Stomach (tissue), 9 donors: ENCODE measurements around the gene DEFB123. TPM values are rescaled to one million over a fixed set of nuclear protein-coding genes. Genes with fewer than 3 reads are reported as not detected.

Source experiments
- DNase-seq, 2 donors: peaks; one replicate each; pipeline versions ENCODE4 v3.0.0 to v3.0.0-alpha.2; 2013 to 2019
- H3K27ac ChIP-seq, 5 donors: fragments of 200-600 bp in 4 of 5; sonication (generic) in 4 of 5; one replicate each; pipeline ENCODE4 v1.5.1; 2013 to 2019; ENCODE audit warnings: mild to moderate bottlenecking in 1 of 5, moderate library complexity in 1 of 5
- H3K27me3 ChIP-seq, 3 donors: fragments of 200-600 bp; sonication (generic); one replicate each; pipeline ENCODE4 v1.5.1; 2017 to 2019; ENCODE audit warnings: mixed run types in 1 of 3
- H3K36me3 ChIP-seq, 4 donors: fragments of 200-600 bp; sonication (generic); 1 replicate in 3 of 4; 2 replicates in 1 of 4; pipeline ENCODE4 v1.5.1; 2016 to 2019
- H3K4me1 ChIP-seq, 4 donors: fragments of 200-600 bp; sonication (generic); one replicate each; pipeline ENCODE4 v1.5.1; 2016 to 2019
- H3K4me3 ChIP-seq, 4 donors: fragments of 200-600 bp; sonication (generic) in 3 of 4; one replicate each; pipeline ENCODE4 v1.5.1; 2016 to 2019; ENCODE audit warnings: mild to moderate bottlenecking in 1 of 4
- H3K9me3 ChIP-seq, 4 donors: fragments of 200-600 bp; sonication (generic); one replicate each; pipeline ENCODE4 v1.5.1; 2016 to 2019
- CTCF ChIP-seq, 7 experiments: fragments of 450-650 bp in 4 of 7; fragments of 200-600 bp in 3 of 7; sonication (generic) in 3 of 7; IDR thresholded peaks; one replicate each; pipeline ENCODE4 v1.5.1; 2016 to 2019; ENCODE audit warnings: antibody characterized with exemption in 7 of 7, control low read depth in 2 of 7, mild to moderate bottlenecking in 1 of 7
- EP300 ChIP-seq: sonication (generic); formaldehyde crosslinking; IDR thresholded peaks from one replicate; pipeline ENCODE4 v1.6.1; 2017; ENCODE audit warnings: antibody characterized with exemption
- POLR2A ChIP-seq, 4 donors: fragments of 450-650 bp; IDR thresholded peaks; one replicate each; pipeline ENCODE4 v1.6.1; 2016; ENCODE audit warnings: antibody characterized with exemption in 4 of 4, control low read depth in 2 of 4, mild to moderate bottlenecking in 1 of 4, moderate library complexity in 1 of 4
- POLR2AphosphoS5 ChIP-seq, 3 donors: sonication (generic); formaldehyde crosslinking; IDR thresholded peaks; one replicate each; pipeline ENCODE4 v1.6.1; 2016; ENCODE audit warnings: antibody characterized with exemption in 3 of 3
- WGBS, 5 donors: extraction: QIAGEN DNeasy Blood & Tissue Kit in 3 of 5; methylation state at CpG; one replicate each; pipeline versions ENCODE4 v1.1.5 to v1.1.7; 2013 to 2018; 5-methylcytosine and 5-hydroxymethylcytosine counted together
- intact Hi-C: fragments of 100-400 bp; cut with DNase I; formaldehyde crosslinking; loops from one replicate; pipeline ENCODE4 v1.15.1; 2023; ENCODE audit warnings: low total_unique reads
- polyA plus RNA-seq, 3 donors: library from polyadenylated mRNA; stranded (reverse); fragments of 200-250 nt; gene quantifications; one replicate each; pipeline ENCODE4 v1.2.3, GENCODE V29; 2013
- total RNA-seq, 5 donors: library from RNA; depleted of rRNA; stranded (reverse); fragments of >200 nt; gene quantifications; one replicate each; pipeline versions ENCODE4 v1.1.0 to v1.2.3, GENCODE V29; 2014 to 2016
- donor health status: healthy with polysubstance abuse.
- donor health status: Bipolar disorder and iron deficiency.
- donor health status: healthy.

Gene DEFB123
- total and polyA plus RNA-seq, 8 donors, result not detected

GRCh38 chr20:31494131-31494530 is 53.7 kb downstream of the DEFB123 start:
- TF ChIP-seq EP300, result no peak
- no peak for TF ChIP-seq POLR2AphosphoS5 (IDR thresholded peaks at IDR 0.05)
- no peak for TF ChIP-seq CTCF (IDR thresholded peaks at IDR 0.05)
- no peak for TF ChIP-seq POLR2A (IDR thresholded peaks at IDR 0.05)
- 46 to 59% (median 51%) methylated on average over 2 of the region's 2 CpGs for WGBS, 5 donors
- no peaks in the 10 kb centered on the region for H3K36me3 ChIP-seq
- H3K9me3 ChIP-seq, result no peaks in the 10 kb centered on the region
- intact Hi-C loops, result no loop called here
- no peak overlapping the region for H3K27ac ChIP-seq
- no peak overlapping the region for H3K4me3 ChIP-seq
- peaks cover 0 to 10% (median 2%) of the 10 kb centered on the region in 4 donors for H3K4me1 ChIP-seq
- peak in 1 of 2 donors; percentile 54 for DNase-seq
- peaks cover 0 to 9% (median 0%) of the 10 kb centered on the region in 3 donors for H3K27me3 ChIP-seq

GRCh38 chr20:31496761-31497295 is 56.4 kb downstream of the DEFB123 start:
- Histone ChIP-seq H3K9me3 (no peaks in the 10 kb centered on the region), H3K27me3 (peaks cover 0 to 9% (median 0%) of the 10 kb centered on the region in 3 donors), H3K27ac (peak overlapping the region in 4 of 5 donors; percentile 9 to 37 (median 25)), H3K36me3 (no peaks in the 10 kb centered on the region), H3K4me3 (peak overlapping the region in 1 of 4 donors; percentile 4), H3K4me1 (peaks cover 0 to 10% (median 2%) of the 10 kb centered on the region in 4 donors)
- TF ChIP-seq POLR2A (IDR thresholded peaks at IDR 0.05) (no peak), CTCF (IDR thresholded peaks at IDR 0.05) (no peak), POLR2AphosphoS5 (IDR thresholded peaks at IDR 0.05) (no peak), EP300 (no peak)
- peak in 1 of 2 donors; percentile 89 for DNase-seq
- 12 to 27% (median 19%) methylated on average over 12 to 15 of the region's 15 CpGs for WGBS, 5 donors
- intact Hi-C loops, result no loop called here

- 26 to 34% (median 27%) methylated on average over 6 of the region's 6 CpGs for WGBS, 5 donors
- Histone ChIP-seq H3K9me3 (no peaks in the 10 kb centered on the region), H3K36me3 (no peaks in the 10 kb centered on the region), H3K4me1 (peaks cover 0 to 13% (median 3%) of the 10 kb centered on the region in 4 donors), H3K27ac (peak overlapping the region in 2 of 5 donors; percentile 14 to 15), H3K27me3 (peaks cover 0 to 9% (median 0%) of the 10 kb centered on the region in 3 donors), H3K4me3 (no peak overlapping the region)
- DNase-seq, result peak in 1 of 2 donors; percentile 54
- intact Hi-C loops, result no loop called here
- TF ChIP-seq POLR2AphosphoS5 (IDR thresholded peaks at IDR 0.05) (no peak), POLR2A (IDR thresholded peaks at IDR 0.05) (no peak), CTCF (IDR thresholded peaks at IDR 0.05) (no peak), EP300 (no peak)
These were observed 57.6 kb downstream of the DEFB123 start for GRCh38 chr20:31497838-31498540.

Other genes starting within 250 kb of the DEFB123 start
- gene DEFB115, start 183.0 kb upstream of the DEFB123 start, total RNA-seq, result not detected
- gene DEFB115, start 183.0 kb upstream of the DEFB123 start, polyA plus RNA-seq, result not detected
- gene DEFB116, start 132.0 kb upstream of the DEFB123 start, total RNA-seq, result not detected
- not detected for gene DEFB116, start 132.0 kb upstream of the DEFB123 start, polyA plus RNA-seq
- gene DEFB118, start 72.0 kb upstream of the DEFB123 start, total RNA-seq, result not detected
- gene DEFB118, start 72.0 kb upstream of the DEFB123 start, polyA plus RNA-seq, result not detected
- gene DEFB119, start 50.0 kb upstream of the DEFB123 start, total RNA-seq, result not detected
- gene DEFB119, start 50.0 kb upstream of the DEFB123 start, polyA plus RNA-seq, result not detected
- not detected for gene DEFB121, start 34.4 kb upstream of the DEFB123 start, total RNA-seq
- gene DEFB121, start 34.4 kb upstream of the DEFB123 start, polyA plus RNA-seq, result not detected
- gene DEFB124, start 34.5 kb downstream of the DEFB123 start, total RNA-seq, result 1 to 10 TPM in 1 of 5 donors, not detected in 4; 1.1 TPM
- gene DEFB124, start 34.5 kb downstream of the DEFB123 start, polyA plus RNA-seq, result under 1 TPM in 1 of 3 donors, not detected in 2; 0.28 TPM
- 1 to 10 TPM in 2 of 5 donors, not detected in 3; 1.3 to 1.6 TPM for gene REM1, start 34.7 kb downstream of the DEFB123 start, total RNA-seq
- gene REM1, start 34.7 kb downstream of the DEFB123 start, polyA plus RNA-seq, result 1 to 10 TPM; 1.1 to 2.1 (median 1.1) TPM
- gene HM13, start 73.8 kb downstream of the DEFB123 start, total RNA-seq, result 100 to 1,000 TPM in 1 of 5 donors, 10 to 100 TPM in 4; 10.7 to 103 (median 56.9) TPM
- 100 to 1,000 TPM; 119 to 181 (median 165) TPM for gene HM13, start 73.8 kb downstream of the DEFB123 start, polyA plus RNA-seq
- 100 to 1,000 TPM; 315 to 475 (median 378) TPM for gene ID1, start 164.7 kb downstream of the DEFB123 start, total RNA-seq
- gene ID1, start 164.7 kb downstream of the DEFB123 start, polyA plus RNA-seq, result 100 to 1,000 TPM; 168 to 585 (median 350) TPM
- gene COX4I2, start 197.3 kb downstream of the DEFB123 start, total RNA-seq, result 1 to 10 TPM in 2 of 5 donors, not detected in 3; 1.8 to 4.2 TPM
- 1 to 10 TPM; 1.8 to 6.7 (median 4.8) TPM for gene COX4I2, start 197.3 kb downstream of the DEFB123 start, polyA plus RNA-seq